ENCODE results near the gene DAGLA.

The DAGLA gene

DNA sequence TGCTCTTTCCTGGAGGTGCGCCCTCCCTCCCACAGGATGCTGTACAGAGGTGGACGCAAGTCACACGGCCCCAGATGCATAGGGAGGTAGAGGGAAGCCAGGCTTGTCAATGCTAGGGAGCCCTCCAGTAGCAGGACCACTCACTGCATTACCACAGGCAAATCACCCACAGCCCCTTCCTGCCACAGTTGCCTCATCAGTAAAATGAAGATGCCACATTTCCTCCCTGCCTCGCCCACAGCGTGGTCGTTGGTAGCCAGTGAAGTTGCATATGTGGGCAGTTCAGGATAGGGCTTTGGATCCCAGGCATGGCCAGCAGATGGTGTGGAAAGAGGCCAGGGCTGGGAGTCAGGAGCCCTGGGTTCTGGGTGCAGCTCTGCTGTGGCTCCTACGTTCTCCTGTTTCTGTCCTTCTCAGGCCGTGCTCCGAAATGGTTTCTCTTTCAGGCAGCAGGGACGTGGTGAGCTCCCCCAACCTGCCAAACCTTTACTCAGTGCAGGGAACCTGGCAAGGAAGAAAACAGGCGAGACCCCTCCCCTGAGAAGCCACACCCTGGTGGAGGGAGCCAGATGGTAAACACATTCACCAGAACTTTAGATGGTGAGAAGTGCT lies 22.6 kb downstream of the DAGLA start:
- Histone ChIP-seq H3K9ac (ENCODE audit: low read depth, low read length) (no peak overlapping the region), H3K36me3 (ENCODE audit: insufficient read depth, low read length) (no peaks in the 10 kb centered on the region), H3K4me1 (ENCODE audit: insufficient read depth, low read length) (peaks cover 13% of the 10 kb centered on the region; the same call in 1 of the 2 replicates), H3K9me3 (ENCODE audit: control insufficient read depth, insufficient read depth, low read length) (no peaks in the 10 kb centered on the region)

DNA sequence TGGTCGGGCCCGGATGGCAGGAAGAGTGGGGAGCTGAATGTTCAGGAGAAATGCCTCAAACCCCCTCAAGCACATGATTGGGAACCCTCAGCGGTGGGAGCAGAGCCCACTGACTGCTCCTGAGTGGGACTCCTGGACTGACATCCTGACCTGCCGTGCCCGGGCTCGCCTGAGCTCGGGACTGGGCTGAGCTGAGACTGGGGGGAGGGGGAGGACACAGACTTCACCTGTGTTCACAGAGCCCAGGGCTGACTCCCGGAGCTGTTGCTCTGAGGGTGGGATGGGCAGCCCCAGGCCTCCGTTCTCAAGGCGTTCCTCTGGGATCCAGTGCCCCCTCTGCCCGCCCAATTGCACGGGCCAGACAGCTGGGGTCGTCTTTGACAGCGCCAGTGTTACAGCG lies 24.6 kb downstream of the DAGLA start:
- Histone ChIP-seq H3K9ac (ENCODE audit: low read depth, low read length) (no peak overlapping the region), H3K9me3 (ENCODE audit: control insufficient read depth, insufficient read depth, low read length) (no peaks in the 10 kb centered on the region), H3K36me3 (ENCODE audit: insufficient read depth, low read length) (no peaks in the 10 kb centered on the region), H3K4me1 (ENCODE audit: insufficient read depth, low read length) (peaks cover 13% of the 10 kb centered on the region; the same call in 1 of the 2 replicates)

DNA sequence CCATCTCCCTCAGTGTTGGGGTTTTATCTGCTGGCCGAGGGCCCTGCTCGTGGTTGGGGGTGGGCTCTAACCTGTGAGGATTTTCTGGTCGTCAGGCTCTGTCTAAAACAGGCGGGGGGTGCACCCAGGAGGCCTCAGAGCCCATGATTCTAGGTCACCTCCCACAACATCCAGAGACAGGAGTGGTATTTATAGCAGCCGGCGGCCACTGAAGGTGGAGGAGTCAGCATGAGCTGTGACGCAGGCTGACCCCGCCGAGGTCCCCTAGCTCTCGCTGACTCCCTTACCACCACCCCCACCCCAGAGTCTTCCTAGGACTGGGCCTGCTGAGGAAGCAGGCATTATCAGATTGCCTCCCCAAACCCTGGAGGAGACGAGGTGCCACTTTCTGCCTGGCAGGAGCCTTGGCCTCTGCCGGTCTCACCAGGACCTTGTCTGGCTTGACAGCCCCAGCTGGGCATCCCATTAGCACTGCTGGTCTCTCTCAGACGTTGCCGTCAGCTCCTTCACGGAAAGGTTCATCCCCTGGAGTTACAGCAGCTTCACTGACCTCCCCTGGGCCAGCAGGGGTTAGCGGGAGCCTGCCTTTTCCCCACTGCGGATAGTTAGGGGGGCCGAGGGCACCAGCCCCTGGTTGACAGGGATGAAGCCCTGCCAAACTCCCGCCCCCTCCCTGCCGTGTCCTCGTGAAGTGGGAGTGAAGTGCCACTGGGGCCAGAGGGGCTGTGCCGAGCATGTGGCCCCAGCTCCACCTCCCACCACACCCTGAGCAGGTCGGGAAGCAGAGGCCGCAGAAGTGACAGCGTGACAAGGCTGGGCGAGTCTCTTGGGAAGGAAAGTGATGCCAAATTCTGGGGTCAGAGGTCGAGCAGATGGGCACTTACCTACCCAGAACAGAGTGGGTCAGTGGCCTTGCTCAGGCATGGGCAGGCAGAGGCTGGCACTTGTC lies 26.5 kb downstream of the DAGLA start:
- H3K4me1 ChIP-seq (ENCODE audit: insufficient read depth, low read length), result peaks cover 7% of the 10 kb centered on the region; the same call in 1 of the 2 replicates
- H3K9me3 ChIP-seq (ENCODE audit: control insufficient read depth, insufficient read depth, low read length), result no peaks in the 10 kb centered on the region
- H3K36me3 ChIP-seq (ENCODE audit: insufficient read depth, low read length), result no peaks in the 10 kb centered on the region
- H3K9ac ChIP-seq (ENCODE audit: low read depth, low read length), result no peak overlapping the region

DNA sequence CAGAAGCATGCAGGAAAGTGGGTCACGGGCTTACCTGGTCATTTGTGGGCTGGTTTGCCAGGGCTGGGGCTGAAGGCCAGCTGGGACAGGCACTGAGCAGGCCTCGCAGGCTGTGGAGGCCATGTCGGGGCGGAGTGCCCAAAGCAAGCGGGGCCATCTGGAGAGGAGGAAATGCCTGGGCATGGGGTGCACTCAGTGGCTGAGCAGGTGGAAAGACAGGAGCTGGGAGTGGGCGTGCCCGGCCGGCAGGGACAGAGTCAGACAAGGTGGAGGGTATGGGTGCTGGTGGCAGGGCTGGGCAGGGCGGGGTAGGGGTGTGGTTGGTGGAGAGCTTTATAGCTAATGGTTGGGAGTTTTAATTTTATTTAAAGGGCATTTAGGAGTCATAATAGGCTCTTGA lies 27.4 kb downstream of the DAGLA start:
- Histone ChIP-seq H3K36me3 (ENCODE audit: insufficient read depth, low read length) (no peaks in the 10 kb centered on the region), H3K9me3 (ENCODE audit: control insufficient read depth, insufficient read depth, low read length) (no peaks in the 10 kb centered on the region), H3K9ac (ENCODE audit: low read depth, low read length) (no peak overlapping the region), H3K4me1 (ENCODE audit: insufficient read depth, low read length) (peaks cover 7% of the 10 kb centered on the region; the same call in 1 of the 2 replicates)

DNA sequence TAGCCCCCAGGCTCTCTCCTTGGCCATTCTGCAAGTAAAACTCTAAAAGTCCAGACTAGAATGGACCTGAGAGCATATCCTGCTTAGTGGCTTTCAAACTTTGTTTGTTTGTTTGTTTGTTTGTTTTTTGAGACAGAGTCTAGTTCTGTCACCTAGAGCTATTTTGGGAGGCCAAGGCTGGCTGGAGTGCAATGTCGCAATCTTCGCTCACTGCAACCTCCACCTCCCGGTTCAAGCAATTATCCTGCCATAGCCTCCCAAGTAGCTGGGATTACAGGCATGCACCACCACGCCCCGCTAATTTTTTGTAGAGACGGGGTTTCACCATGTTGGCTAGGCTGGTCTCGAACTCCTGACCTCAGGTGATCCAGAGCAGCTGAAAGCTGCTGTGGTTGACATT lies 28.9 kb downstream of the DAGLA start:
- H3K36me3 ChIP-seq (ENCODE audit: insufficient read depth, low read length), result no peaks in the 10 kb centered on the region
- peaks cover 7% of the 10 kb centered on the region; the same call in 1 of the 2 replicates for H3K4me1 ChIP-seq (ENCODE audit: insufficient read depth, low read length)
- H3K9me3 ChIP-seq (ENCODE audit: control insufficient read depth, insufficient read depth, low read length), result no peaks in the 10 kb centered on the region
- H3K9ac ChIP-seq (ENCODE audit: low read depth, low read length), result no peak overlapping the region

DNA sequence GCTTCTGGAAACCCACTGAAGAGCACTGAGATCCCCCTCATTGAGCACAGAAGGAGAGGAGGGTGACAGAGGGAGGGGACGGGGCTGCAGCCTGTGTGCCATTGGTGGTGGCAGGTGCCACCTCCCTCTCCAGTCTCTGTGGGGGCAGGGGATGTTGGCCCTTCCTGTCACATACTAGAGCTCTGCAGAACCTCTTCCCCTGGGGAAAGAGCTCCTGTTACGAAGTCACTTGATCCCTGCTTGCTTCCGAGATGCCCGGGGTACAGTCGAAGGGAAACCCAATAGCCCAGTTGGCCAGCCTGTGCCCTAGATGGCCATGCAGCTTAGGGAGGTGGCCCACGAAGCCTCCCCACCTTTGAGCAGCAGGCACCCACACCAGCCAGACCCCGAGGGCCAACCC lies 29.4 kb downstream of the DAGLA start:
- no peaks in the 10 kb centered on the region for H3K36me3 ChIP-seq (ENCODE audit: insufficient read depth, low read length)
- peaks cover 5% of the 10 kb centered on the region; the same call in 1 of the 2 replicates for H3K4me1 ChIP-seq (ENCODE audit: insufficient read depth, low read length)
- H3K9me3 ChIP-seq (ENCODE audit: control insufficient read depth, insufficient read depth, low read length), result no peaks in the 10 kb centered on the region
- H3K9ac ChIP-seq (ENCODE audit: low read depth, low read length), result no peak overlapping the region

DNA sequence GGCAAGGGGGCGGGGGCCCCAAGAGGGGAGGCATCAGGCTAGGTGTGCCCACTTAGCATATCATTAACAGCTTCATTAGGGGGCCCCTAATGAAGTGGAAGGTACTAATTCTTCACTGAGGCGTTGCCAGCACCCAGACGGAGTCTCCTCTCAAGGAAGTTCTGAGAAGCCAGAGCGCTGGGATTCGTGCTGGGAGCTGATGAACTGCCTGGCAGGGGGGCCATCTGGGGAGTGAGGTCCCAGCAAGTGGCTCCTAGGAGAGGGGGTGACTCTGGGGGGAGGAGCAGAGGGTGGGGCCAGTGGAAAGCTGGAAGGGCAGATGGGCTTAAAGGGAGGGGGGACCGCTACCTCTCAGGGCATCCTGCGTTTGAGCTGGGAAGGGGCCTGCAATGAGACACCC lies 29.8 kb downstream of the DAGLA start:
- peaks cover under 1% of the 10 kb centered on the region; the same call in 1 of the 2 replicates for H3K4me1 ChIP-seq (ENCODE audit: insufficient read depth, low read length)
- H3K36me3 ChIP-seq (ENCODE audit: insufficient read depth, low read length), result no peaks in the 10 kb centered on the region
- no peaks in the 10 kb centered on the region for H3K9me3 ChIP-seq (ENCODE audit: control insufficient read depth, insufficient read depth, low read length)
- H3K9ac ChIP-seq (ENCODE audit: low read depth, low read length), result no peak overlapping the region

DNA sequence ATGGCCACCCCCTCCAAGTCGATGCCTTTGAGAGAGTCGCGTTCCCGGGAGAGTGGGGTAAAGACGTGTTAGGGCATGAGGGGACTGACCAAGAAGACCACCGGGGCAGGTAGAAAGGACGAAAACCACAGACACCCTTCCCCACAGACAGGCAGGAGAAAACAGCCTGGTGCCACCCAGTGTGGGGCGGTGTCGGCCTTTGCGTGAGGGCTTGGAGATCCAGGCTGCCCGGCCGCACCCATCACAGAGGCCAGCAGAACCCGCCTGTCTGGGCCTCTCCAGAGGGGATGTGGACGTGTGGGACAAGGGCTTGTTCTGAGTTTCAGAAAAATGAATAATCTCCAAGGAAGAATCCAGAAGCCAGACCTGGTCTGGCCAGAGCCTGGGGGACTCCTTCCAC lies 30.8 kb downstream of the DAGLA start:
- H3K4me1 ChIP-seq (ENCODE audit: insufficient read depth, low read length), result peaks cover 5% of the 10 kb centered on the region
- no peak overlapping the region for H3K9ac ChIP-seq (ENCODE audit: low read depth, low read length)
- no peaks in the 10 kb centered on the region for H3K36me3 ChIP-seq (ENCODE audit: insufficient read depth, low read length)

DNA sequence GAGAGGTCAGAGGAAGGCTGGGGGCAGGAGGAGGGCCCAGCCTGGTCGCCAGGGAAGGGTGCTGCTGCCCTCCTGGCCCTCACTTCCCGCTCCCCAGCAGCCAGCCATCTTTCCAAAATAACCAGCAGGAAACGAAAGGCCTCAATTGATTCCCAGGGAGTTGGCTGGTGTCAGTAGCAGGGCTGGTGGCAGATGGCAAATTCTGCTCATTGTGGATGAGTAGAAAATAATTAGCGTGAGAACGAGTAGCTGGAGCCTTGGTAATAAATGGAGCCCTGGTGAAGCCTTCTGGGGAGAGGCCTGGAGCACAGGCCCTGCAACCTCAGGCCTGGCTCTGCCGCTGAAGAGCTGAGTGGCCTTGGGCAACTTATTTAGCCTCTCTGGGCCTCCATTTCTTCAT lies 31.3 kb downstream of the DAGLA start:
- H3K9me3 ChIP-seq (ENCODE audit: control insufficient read depth, insufficient read depth, low read length), result no peaks in the 10 kb centered on the region
- H3K36me3 ChIP-seq (ENCODE audit: insufficient read depth, low read length), result no peaks in the 10 kb centered on the region
- no peak overlapping the region for H3K9ac ChIP-seq (ENCODE audit: low read depth, low read length)
- H3K4me1 ChIP-seq (ENCODE audit: insufficient read depth, low read length), result peaks cover 9% of the 10 kb centered on the region

More for the DNA sequence above, 30.8 kb downstream of the DAGLA start:
- no peaks in the 10 kb centered on the region for H3K9me3 ChIP-seq (ENCODE audit: control insufficient read depth, insufficient read depth, low read length)

DNA sequence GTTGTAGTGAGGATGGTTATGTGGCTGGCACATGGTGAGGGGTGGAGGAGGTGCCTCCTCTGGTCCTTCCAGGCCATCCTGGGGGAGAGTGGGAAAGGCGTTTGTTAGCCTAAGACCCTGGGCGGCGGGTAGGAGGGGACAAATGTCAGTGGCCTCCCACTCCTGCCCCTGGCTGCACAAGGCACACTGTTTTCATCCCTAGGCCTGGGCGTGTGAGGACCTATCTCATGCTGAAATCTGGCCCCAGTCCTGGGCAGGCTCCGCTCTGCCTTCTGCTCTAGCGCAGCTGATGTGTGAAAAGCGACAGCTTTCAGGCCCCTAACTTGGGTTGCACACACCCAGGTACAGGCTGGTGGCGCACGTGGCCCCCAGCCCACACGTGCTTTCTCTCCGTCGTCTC lies 32.1 kb downstream of the DAGLA start:
- peaks cover 14% of the 10 kb centered on the region for H3K4me1 ChIP-seq (ENCODE audit: insufficient read depth, low read length)
- no peaks in the 10 kb centered on the region for H3K9me3 ChIP-seq (ENCODE audit: control insufficient read depth, insufficient read depth, low read length)
- H3K9ac ChIP-seq (ENCODE audit: low read depth, low read length), result no peak overlapping the region
- no peaks in the 10 kb centered on the region for H3K36me3 ChIP-seq (ENCODE audit: insufficient read depth, low read length)

DNA sequence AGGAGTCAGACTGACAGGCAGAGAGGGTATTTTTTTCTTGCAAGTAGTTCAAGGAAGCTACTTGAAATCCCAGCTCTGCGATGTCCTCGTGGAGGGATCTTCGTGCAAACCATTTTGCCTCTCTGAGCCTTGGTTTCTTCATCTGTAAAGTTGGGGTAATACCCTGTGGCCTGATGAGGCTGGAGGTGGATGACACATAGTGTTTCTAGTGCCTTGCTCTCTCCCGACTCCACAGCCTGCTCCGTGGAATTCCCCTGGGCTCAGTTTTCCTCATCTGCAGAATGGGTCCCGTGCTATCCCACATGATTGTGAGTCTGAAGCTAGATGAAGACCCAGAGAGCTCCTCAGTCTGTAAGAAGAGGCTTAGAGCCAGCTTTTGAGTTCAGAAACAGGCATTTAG lies 32.7 kb downstream of the DAGLA start:
- H3K36me3 ChIP-seq (ENCODE audit: insufficient read depth, low read length), result no peaks in the 10 kb centered on the region
- H3K9ac ChIP-seq (ENCODE audit: low read depth, low read length), result no peak overlapping the region
- H3K9me3 ChIP-seq (ENCODE audit: control insufficient read depth, insufficient read depth, low read length), result no peaks in the 10 kb centered on the region
- peaks cover 20% of the 10 kb centered on the region for H3K4me1 ChIP-seq (ENCODE audit: insufficient read depth, low read length)

DNA sequence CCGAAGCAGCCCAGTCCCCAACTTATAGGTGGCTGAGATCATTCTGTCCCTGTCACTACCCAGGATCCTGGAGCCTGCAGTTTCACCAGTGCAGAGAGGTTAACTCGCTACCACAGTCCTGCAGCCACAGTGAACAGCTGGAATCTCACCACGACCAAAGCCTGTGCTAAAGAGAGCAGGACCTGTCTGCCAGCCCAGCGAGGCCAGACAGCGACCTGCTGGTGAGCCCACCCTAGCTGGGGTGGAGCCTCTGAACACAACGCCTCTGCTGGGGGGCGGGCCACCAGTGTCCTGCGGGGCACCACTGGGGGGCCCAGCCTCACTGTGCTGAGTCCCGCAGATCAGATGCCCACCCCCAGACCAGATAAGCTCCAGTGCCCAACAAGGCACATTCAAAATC lies 33.3 kb downstream of the DAGLA start:
- Histone ChIP-seq H3K36me3 (ENCODE audit: insufficient read depth, low read length) (no peaks in the 10 kb centered on the region), H3K9me3 (ENCODE audit: control insufficient read depth, insufficient read depth, low read length) (no peaks in the 10 kb centered on the region), H3K4me1 (ENCODE audit: insufficient read depth, low read length) (peaks cover 23% of the 10 kb centered on the region), H3K9ac (ENCODE audit: low read depth, low read length) (no peak overlapping the region)

DNA sequence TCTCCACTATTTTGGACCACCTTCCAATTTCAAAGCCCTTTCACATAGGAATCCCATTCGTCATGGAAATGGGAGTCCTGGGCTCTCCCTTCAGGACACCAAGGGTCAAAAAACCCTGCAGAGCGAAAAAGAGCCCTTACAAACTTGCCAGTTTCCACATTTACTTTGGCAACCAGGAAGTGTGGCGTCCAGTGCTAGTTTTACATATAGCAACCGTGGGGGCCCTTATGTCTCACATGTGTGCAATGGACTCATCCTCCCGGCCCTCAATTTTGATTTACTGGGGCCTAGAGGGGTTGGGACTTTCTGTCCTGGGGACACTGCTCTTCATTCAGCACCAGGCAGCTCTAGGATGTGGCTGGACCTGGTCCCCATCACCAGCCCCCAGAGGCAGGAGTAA lies 33.7 kb downstream of the DAGLA start:
- peaks cover 23% of the 10 kb centered on the region for H3K4me1 ChIP-seq (ENCODE audit: insufficient read depth, low read length)

DNA sequence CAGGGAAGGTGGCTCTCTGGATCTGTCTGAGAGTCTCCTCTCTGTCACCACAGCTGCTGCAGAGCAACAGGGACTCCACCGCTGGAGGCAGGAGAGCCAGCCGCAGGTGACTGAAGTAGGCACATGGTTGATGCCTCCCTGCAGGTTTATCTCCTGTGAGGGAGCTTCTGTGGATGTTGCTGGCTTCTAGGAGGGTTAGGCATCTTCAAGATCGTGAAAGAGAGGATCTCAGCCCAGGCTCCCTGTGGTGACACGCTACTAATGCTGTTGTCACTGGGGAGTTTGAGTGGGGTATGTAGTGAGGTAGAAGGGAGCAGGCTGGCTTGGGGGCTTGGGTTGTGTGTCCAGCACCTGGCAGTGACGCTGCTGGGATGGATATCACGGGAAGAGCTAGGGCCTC lies 34.1 kb downstream of the DAGLA start:
- Histone ChIP-seq H3K9ac (ENCODE audit: low read depth, low read length) (no peak overlapping the region), H3K36me3 (ENCODE audit: insufficient read depth, low read length) (no peaks in the 10 kb centered on the region), H3K4me1 (ENCODE audit: insufficient read depth, low read length) (peaks cover 25% of the 10 kb centered on the region), H3K9me3 (ENCODE audit: control insufficient read depth, insufficient read depth, low read length) (no peaks in the 10 kb centered on the region)

More for the DNA sequence above, 33.7 kb downstream of the DAGLA start:
- Histone ChIP-seq H3K36me3 (ENCODE audit: insufficient read depth, low read length) (no peaks in the 10 kb centered on the region), H3K9ac (ENCODE audit: low read depth, low read length) (no peak overlapping the region), H3K9me3 (ENCODE audit: control insufficient read depth, insufficient read depth, low read length) (no peaks in the 10 kb centered on the region)

DNA sequence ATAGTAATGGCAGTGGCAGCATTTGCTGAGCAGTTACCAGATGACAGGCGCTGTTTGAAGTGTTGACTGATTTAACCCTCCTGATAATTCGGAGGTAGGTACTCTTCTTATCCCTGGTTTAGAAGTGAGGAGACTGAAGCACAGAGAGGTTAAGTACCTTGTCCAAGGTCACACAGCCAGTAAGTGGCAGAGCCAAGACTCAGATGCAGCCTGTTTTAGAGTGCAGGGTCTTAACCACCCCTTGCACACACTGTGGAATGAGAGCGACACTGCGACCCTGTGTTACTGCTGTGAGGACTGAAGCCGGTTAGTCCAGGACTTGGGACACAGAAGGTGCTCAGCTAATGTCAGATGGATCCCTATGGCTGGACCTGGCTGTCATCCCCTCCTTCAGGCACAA lies 34.7 kb downstream of the DAGLA start:
- Histone ChIP-seq H3K36me3 (ENCODE audit: insufficient read depth, low read length) (no peaks in the 10 kb centered on the region), H3K9ac (ENCODE audit: low read depth, low read length) (no peak overlapping the region), H3K4me1 (ENCODE audit: insufficient read depth, low read length) (peaks cover 27% of the 10 kb centered on the region)

More for the DNA sequence above, 34.7 kb downstream of the DAGLA start:
- no peaks in the 10 kb centered on the region for H3K9me3 ChIP-seq (ENCODE audit: control insufficient read depth, insufficient read depth, low read length)
